Measurements from ENCODE around the gene EIF4A2. TPM values are rescaled to one million over a fixed set of nuclear protein-coding genes. Genes with fewer than 3 reads are reported as not detected.

Gene EIF4A2
- polyA plus RNA-seq, 1 of the 3 experiments (the other 2 are of a cell fraction), result 270 TPM

GRCh38 chr3:186832276-186832675 lies 48.9 kb downstream of the EIF4A2 start:
- Histone ChIP-seq H3K36me3 (replicated peaks in 1 of 2; ENCODE audit: control insufficient read depth in 1 of 2, insufficient read depth in 2 of 2, low read length in 1 of 2) (no peaks in the 10 kb centered on the region), H3K4me3 (ENCODE audit: low read depth in 2 of 2, low read length in 1 of 2) (no peak overlapping the region), H3K4me1 (ENCODE audit: control insufficient read depth in 1 of 2, insufficient read depth in 2 of 2, low read depth in 1 of 2, low read length in 1 of 2) (0 out of 4 replicates have a peak, but pooled peaks cover 0 to 5% of the 10 kb centered on the region in 2 experiments), H3K9me2 (no peaks in the 10 kb centered on the region), H4K20me1 (ENCODE audit: insufficient read depth) (no peaks in the 10 kb centered on the region), H3K27ac (ENCODE audit: low read depth in 2 of 2, low read length in 1 of 2) (no peak overlapping the region), H3K9me3 (no peaks in the 10 kb centered on the region), H3K4me2 (no peak overlapping the region), H3K27me3 (ENCODE audit: insufficient read depth) (peaks cover 50% of the 10 kb centered on the region), H2AFZ (ENCODE audit: low read depth) (no peak overlapping the region), H3K79me2 (ENCODE audit: insufficient read depth) (no peaks in the 10 kb centered on the region), H3F3A (replicated peaks; ENCODE audit: insufficient read depth) (no peaks in the 10 kb centered on the region), H3K9ac (no peak overlapping the region)
- DNase-seq, result no peak
- no peak for TF ChIP-seq FOXM1 (IDR thresholded peaks at IDR 0.05; ENCODE audit: low read depth)
- no peak for TF ChIP-seq MXI1 (IDR thresholded peaks at IDR 0.05; ENCODE audit: low read depth, low read length)
- TF ChIP-seq IRF3 (IDR thresholded peaks at IDR 0.05; ENCODE audit: low read depth, low read length), result no peak
- TF ChIP-seq CTCF (IDR thresholded peaks at IDR 0.05), result no peak
- no peak for TF ChIP-seq REST (IDR thresholded peaks at IDR 0.05; ENCODE audit: low read depth, low read length)
- no peak for TF ChIP-seq NRF1 (IDR thresholded peaks at IDR 0.05; ENCODE audit: low read depth, low read length)
- no peak for TF ChIP-seq RAD21 (IDR thresholded peaks at IDR 0.05; ENCODE audit: low read length)
- TF ChIP-seq YY1 (IDR thresholded peaks at IDR 0.05; ENCODE audit: low read depth), result no peak
- TF ChIP-seq CHD2 (IDR thresholded peaks at IDR 0.05; ENCODE audit: low read length, partially characterized antibody), result no peak
- WGBS (ENCODE audit: low lambda C conversion rate), result 11% methylated on average over 1 of the region's 1 CpG
- CTCF ChIA-PET, result interaction anchor here (1.5 kb wide), 1 partner anchor 11 kb away, joined by 5 read pairs; no protein-coding TSS in a partner anchor
- POLR2A ChIA-PET, result no interaction called here

Small RNAs within 50 kb of the gene (small RNA-seq; reads per million reads assigned to genes)
- gene RF00092, result 0 reads per million in 7 experiments
- 0 reads per million in 7 experiments for gene RNU6-1105P
- gene SNORA4, result 0 reads per million in 7 experiments
- 0 reads per million in 7 experiments for gene SNORA63
- 0 reads per million in 7 experiments for gene SNORA81
- 0 reads per million in 7 experiments for gene SNORD2

Other genes starting within 250 kb of the EIF4A2 start
- 2.1 and 2.3 TPM in 2 replicates for gene CRYGS, start 239.2 kb upstream of the EIF4A2 start, polyA plus RNA-seq (2012; rRNA removed)
- 6.5 and 9.1 TPM in 2 replicates for gene TBCCD1, start 216.2 kb upstream of the EIF4A2 start, polyA plus RNA-seq (2012; rRNA removed)
- 33.3 and 36.0 TPM in 2 replicates for gene DNAJB11, start 212.9 kb upstream of the EIF4A2 start, polyA plus RNA-seq (2012; rRNA removed)
- gene AHSG, start 170.5 kb upstream of the EIF4A2 start, polyA plus RNA-seq (2012; rRNA removed), result not detected in 2 replicates
- gene FETUB, start 143.2 kb upstream of the EIF4A2 start, polyA plus RNA-seq (2012; rRNA removed), result 0.05 TPM in 2 replicates
- gene HRG, start 117.6 kb upstream of the EIF4A2 start, polyA plus RNA-seq (2012; rRNA removed), result not detected in 2 replicates
- gene KNG1, start 66.2 kb upstream of the EIF4A2 start, polyA plus RNA-seq (2012; rRNA removed), result not detected in 2 replicates
- 10.7 and 13.1 TPM in 2 replicates for gene RFC4, start 22.9 kb downstream of the EIF4A2 start, polyA plus RNA-seq (2012; rRNA removed)
- gene ADIPOQ, start 59.1 kb downstream of the EIF4A2 start, polyA plus RNA-seq (2012; rRNA removed), result not detected in 2 replicates
- gene ST6GAL1, start 146.9 kb downstream of the EIF4A2 start, polyA plus RNA-seq (2012; rRNA removed), result 3.9 and 5.1 TPM in 2 replicates